ENCODE results near the gene TAS2R20. TPM values are rescaled to one million over a fixed set of nuclear protein-coding genes. Genes with fewer than 3 reads are reported as not detected.

TAS2R20 gene
- total RNA-seq, 6 experiments from 2014 or later: 0.18 to 0.47 (median 0.31) TPM

DNA sequence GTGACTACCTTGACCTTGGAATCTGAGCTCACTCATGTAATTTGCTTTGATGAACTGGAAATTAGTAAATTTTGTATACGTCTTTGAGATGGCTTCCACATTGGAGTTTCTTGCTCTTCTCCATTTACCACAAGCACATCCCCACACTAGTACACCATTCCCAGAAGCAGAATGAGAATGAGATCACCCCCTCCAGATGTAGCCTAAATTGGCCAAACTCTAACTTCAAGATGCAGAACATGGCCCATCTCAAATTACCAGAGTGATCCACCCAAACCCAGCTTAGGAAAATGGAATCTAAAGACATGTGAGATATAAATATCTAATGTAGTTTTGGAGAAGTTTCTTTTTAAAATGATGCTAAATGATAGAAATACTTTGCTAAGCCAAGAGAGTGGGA lies 9.5 kb upstream of the TAS2R20 start:
- H3K27me3 Mint-ChIP-seq (ENCODE audit: insufficient read depth): no peaks in the 10 kb centered on the region

GRCh38 chr12:10994307-10994706 lies 3.8 kb downstream of the TAS2R20 start:
- TF ChIP-seq CTCF (IDR thresholded peaks at IDR 0.05): no peak
- no peak overlapping the region for H3K4me3 Mint-ChIP-seq
- peaks cover 6% of the 10 kb centered on the region; the same call in 1 of the 2 replicates for H3K9me3 Mint-ChIP-seq
- H3K27ac Mint-ChIP-seq: no peak overlapping the region
- H3K27me3 Mint-ChIP-seq (ENCODE audit: insufficient read depth): peaks cover 1% of the 10 kb centered on the region; the same call in 1 of the 2 replicates
- peaks cover 26% of the 10 kb centered on the region for H3K36me3 Mint-ChIP-seq (ENCODE audit: low read depth)
- DNase-seq: no peak
- H3K4me1 Mint-ChIP-seq (ENCODE audit: low read depth): no peaks in the 10 kb centered on the region

More for the DNA sequence above, 9.5 kb upstream of the TAS2R20 start:
- Mint-ChIP-seq H3K4me3 (no peak overlapping the region), H3K9me3 (no peaks in the 10 kb centered on the region), H3K4me1 (ENCODE audit: low read depth) (no peaks in the 10 kb centered on the region), H3K27ac (no peak overlapping the region), H3K36me3 (ENCODE audit: low read depth) (peaks cover 4% of the 10 kb centered on the region; the same call in 1 of the 2 replicates)
- TF ChIP-seq CTCF (IDR thresholded peaks at IDR 0.05): no peak
- DNase-seq: no peak

GRCh38 chr12:10989107-10989506 lies 9.0 kb downstream of the TAS2R20 start:
- Mint-ChIP-seq H3K4me3 (no peak overlapping the region), H3K9me3 (peaks cover 6% of the 10 kb centered on the region; the same call in 1 of the 2 replicates), H3K36me3 (ENCODE audit: low read depth) (peaks cover 23% of the 10 kb centered on the region), H3K4me1 (ENCODE audit: low read depth) (no peaks in the 10 kb centered on the region), H3K27ac (no peak overlapping the region), H3K27me3 (ENCODE audit: insufficient read depth) (peaks cover 1% of the 10 kb centered on the region; the same call in 1 of the 2 replicates)
- no peak for TF ChIP-seq CTCF (IDR thresholded peaks at IDR 0.05)
- DNase-seq: no peak

DNA sequence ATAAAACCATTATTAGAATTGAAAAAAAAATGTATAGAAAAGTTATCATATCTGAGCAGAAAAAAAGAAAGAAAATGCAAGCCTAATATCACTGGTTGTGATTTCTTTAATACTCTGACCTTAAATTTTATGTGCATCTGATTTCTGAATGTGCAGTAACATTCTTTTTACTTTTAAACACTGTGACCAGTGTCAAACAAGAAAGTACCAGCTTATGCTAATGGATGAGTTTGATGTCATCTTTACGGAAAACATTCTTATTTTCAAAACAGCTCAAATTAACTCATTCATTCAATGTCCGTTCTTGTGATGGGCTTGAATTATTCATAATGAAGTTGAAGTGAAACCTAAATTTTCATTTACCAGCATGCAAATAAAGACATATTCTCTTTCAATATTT lies 11.3 kb downstream of the TAS2R20 start, which contains the start of gene TAS2R50:
Gene TAS2R50, minus strand, starts transcription at position 101 of the 400 bp plus-strand sequence. Its CDS starts 52 bp downstream, at position 49.
- Mint-ChIP-seq H3K4me3 (no peak within 1 kb of the TSS), H3K27me3 (ENCODE audit: insufficient read depth) (no peaks in the 10 kb centered on the region), H3K4me1 (ENCODE audit: low read depth) (no peaks in the 10 kb centered on the region), H3K36me3 (ENCODE audit: low read depth) (peaks cover 17% of the 10 kb centered on the region), H3K9me3 (peaks cover 6% of the 10 kb centered on the region; the same call in 1 of the 2 replicates), H3K27ac (no peak within 1 kb of the TSS)
- no peak for DNase-seq
- TF ChIP-seq CTCF (IDR thresholded peaks at IDR 0.05): no peak

- TF ChIP-seq CTCF (IDR thresholded peaks at IDR 0.05): no peak
- Mint-ChIP-seq H3K4me1 (ENCODE audit: low read depth) (peaks cover 9% of the 10 kb centered on the region), H3K9me3 (no peaks in the 10 kb centered on the region), H3K36me3 (ENCODE audit: low read depth) (peaks cover 4% of the 10 kb centered on the region; the same call in 1 of the 2 replicates), H3K27ac (no peak overlapping the region), H3K4me3 (no peak overlapping the region), H3K27me3 (ENCODE audit: insufficient read depth) (no peaks in the 10 kb centered on the region)
- no peak for DNase-seq
Observed at GRCh38 chr12:10982244-10982643, 15.9 kb downstream of the TAS2R20 start.

Data from HFFc6 (cell line).